A673 (cell line): ENCODE data around the gene POLA2. TPM values are rescaled to one million over a fixed set of nuclear protein-coding genes. Genes with fewer than 3 reads are reported as not detected.
A peak's percentile ranks its signal among the peaks of the same experiment; 100 is the strongest.

ENCODE experiments used
- BruUV-seq: library from RNA; stranded (reverse); fragments of 400-500 nt; replicated peaks from 2 replicates; lab custom pipeline; 2021; lab: Mats Ljungman, UMichigan
- CTCF ChIA-PET: fragments of 300-600 bp; sonication (Branson Sonifier 250); formaldehyde crosslinking; loops from one replicate; lab custom pipeline; 2022; ENCODE audit warnings: antibody characterized with exemption; lab: Charles Lee
- POLR2A ChIA-PET: fragments of 300-600 bp; sonication (Branson Sonifier 250); formaldehyde crosslinking; loops from one replicate; lab custom pipeline; 2022; ENCODE audit warnings: antibody characterized with exemption; ENCODE audit not compliant: low non-redundant PET; lab: Charles Lee
- DNase-seq: peaks from one replicate; pipeline ENCODE4 v3.0.0-alpha.2; 2015; ENCODE audit warnings: low spot score
- H3K27ac ChIP-seq: fragments of 200-600 bp; sonication (generic); 2 replicates; pipeline ENCODE4 v1.5.1; 2016; ENCODE audit warnings: mixed run types, low read depth, mild to moderate bottlenecking, mixed read lengths, antibody characterized with exemption, low read length; ENCODE audit not compliant: poor library complexity, severe bottlenecking
- H3K27me3 ChIP-seq: fragments of 200-600 bp; sonication (generic); replicated peaks from 2 replicates; pipeline ENCODE4 v1.6.1; 2017; ENCODE audit warnings: mixed run types, low read depth, mild to moderate bottlenecking, mixed read lengths, antibody characterized with exemption, low read length; ENCODE audit not compliant: insufficient read depth, poor library complexity
- H3K36me3 ChIP-seq: fragments of 200-600 bp; sonication (generic); 2 replicates; pipeline ENCODE4 v1.6.1; 2016; ENCODE audit warnings: mixed run types, mild to moderate bottlenecking, mixed read lengths, antibody characterized with exemption, low read length; ENCODE audit not compliant: insufficient read depth, poor library complexity, severe bottlenecking
- H3K4me1 ChIP-seq: fragments of 200-600 bp; sonication (generic); 2 replicates; pipeline ENCODE4 v1.6.1; 2017; ENCODE audit warnings: mixed run types, mild to moderate bottlenecking, mixed read lengths, antibody characterized with exemption, low read length; ENCODE audit not compliant: insufficient read depth, poor library complexity, severe bottlenecking
- H3K4me3 ChIP-seq: fragments of 200-600 bp; sonication (generic); 2 replicates; pipeline ENCODE4 v1.5.1; 2016; ENCODE audit warnings: low read depth, mixed run types, mild to moderate bottlenecking, mixed read lengths, low read length; ENCODE audit not compliant: poor library complexity, severe bottlenecking
- H3K9me3 ChIP-seq: fragments of 200-600 bp; sonication (generic); 2 replicates; pipeline ENCODE4 v1.6.1; 2016; ENCODE audit warnings: mixed run types, low read depth, mild to moderate bottlenecking, mixed read lengths, antibody characterized with exemption, low read length; ENCODE audit not compliant: poor library complexity, severe bottlenecking
- EZH2 ChIP-seq: fragments of 200-600 bp; sonication (generic); IDR thresholded peaks from 2 replicates; pipeline ENCODE4 v1.6.1; 2017; ENCODE audit warnings: borderline replicate concordance, low read depth, mild to moderate bottlenecking, mixed read lengths, antibody characterized with exemption, low read length; ENCODE audit not compliant: poor library complexity, severe bottlenecking
- intact Hi-C: fragments of 100-400 bp; cut with micrococcal nuclease; formaldehyde crosslinking; loops from one replicate; pipeline ENCODE4 v1.10.0; 2022; ENCODE audit not compliant: unreplicated experiment
- total RNA-seq: library from RNA; stranded (reverse); gene quantifications from 2 replicates; pipeline ENCODE4 v1.2.3, GENCODE V29; 2021
- TF ChIP-seq, protein P1 (sequence below): fragments of 300-800, 200-600 bp; sonication (generic); conservative IDR thresholded peaks from 2 replicates; pipeline ENCODE4 v1.5.1; 2017; ENCODE audit warnings: low read depth, mild to moderate bottlenecking, antibody characterized with exemption, low read length, moderate library complexity, mixed read lengths

POLA2 gene
- total RNA-seq, 1 experiment from 2014 or later: 92.4 TPM

DNA sequence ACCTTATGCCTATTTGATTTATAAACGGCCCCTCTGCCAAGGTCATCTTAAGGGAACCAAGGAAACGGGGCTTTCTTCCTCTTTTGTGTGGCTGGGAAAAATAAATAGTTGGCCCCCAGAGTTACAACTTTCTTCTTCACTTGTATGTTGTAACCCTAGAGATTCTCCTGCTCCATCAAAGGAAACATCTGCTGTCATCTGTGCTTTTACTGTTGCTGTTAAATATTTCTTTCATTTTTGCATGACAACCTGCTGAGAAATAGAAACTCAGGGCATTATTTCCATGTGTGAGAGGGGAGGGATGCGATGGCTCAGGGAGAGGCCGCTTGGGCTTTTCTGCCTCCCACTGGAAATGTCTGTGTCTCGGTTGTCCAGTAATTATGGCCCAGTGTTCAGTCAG, 31.1 kb downstream of the POLA2 start:
- CTCF ChIA-PET: no interaction called here
- no peak for DNase-seq
- BruUV-seq: no TSS peak
- H3K27ac ChIP-seq: peak overlapping the region; percentile 74
- no peaks in the 10 kb centered on the region for H3K9me3 ChIP-seq
- TF ChIP-seq, protein P1, sequence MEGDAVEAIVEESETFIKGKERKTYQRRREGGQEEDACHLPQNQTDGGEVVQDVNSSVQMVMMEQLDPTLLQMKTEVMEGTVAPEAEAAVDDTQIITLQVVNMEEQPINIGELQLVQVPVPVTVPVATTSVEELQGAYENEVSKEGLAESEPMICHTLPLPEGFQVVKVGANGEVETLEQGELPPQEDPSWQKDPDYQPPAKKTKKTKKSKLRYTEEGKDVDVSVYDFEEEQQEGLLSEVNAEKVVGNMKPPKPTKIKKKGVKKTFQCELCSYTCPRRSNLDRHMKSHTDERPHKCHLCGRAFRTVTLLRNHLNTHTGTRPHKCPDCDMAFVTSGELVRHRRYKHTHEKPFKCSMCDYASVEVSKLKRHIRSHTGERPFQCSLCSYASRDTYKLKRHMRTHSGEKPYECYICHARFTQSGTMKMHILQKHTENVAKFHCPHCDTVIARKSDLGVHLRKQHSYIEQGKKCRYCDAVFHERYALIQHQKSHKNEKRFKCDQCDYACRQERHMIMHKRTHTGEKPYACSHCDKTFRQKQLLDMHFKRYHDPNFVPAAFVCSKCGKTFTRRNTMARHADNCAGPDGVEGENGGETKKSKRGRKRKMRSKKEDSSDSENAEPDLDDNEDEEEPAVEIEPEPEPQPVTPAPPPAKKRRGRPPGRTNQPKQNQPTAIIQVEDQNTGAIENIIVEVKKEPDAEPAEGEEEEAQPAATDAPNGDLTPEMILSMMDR: no peak
- TF ChIP-seq EZH2: no peak
- POLR2A ChIA-PET: no interaction called here
- H3K4me3 ChIP-seq: no peak overlapping the region
- H3K4me1 ChIP-seq: peaks cover 39% of the 10 kb centered on the region
- intact Hi-C loops: no loop called here
- H3K36me3 ChIP-seq: peaks cover 88% of the 10 kb centered on the region
- H3K27me3 ChIP-seq: no peaks in the 10 kb centered on the region

DNA sequence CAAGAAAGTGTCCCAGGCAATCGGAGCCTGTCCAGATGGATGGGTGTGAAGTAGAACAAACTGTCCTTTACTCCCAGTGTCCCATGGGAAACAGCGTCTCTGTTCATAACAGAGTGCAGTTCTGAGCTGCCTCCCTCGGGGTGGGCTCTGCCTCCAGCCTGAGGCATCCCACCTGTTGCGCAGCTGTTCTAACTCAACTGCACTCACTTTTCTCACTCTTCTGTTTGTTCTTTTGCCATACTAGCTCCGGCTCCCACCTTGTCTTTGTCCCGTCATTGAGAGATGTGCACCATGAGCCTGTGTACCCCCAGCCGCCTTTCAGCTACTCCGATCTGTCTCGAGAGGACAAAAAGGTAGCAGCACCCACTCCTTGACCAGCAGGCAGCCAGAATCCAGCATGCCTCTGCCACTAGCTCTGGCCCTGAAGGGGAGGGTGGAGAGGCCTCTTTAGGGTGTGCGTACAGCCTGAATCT, 32.2 kb downstream of the POLA2 start:
- ChIA-PET POLR2A (no interaction called here), CTCF (no interaction called here)
- H3K27me3 ChIP-seq: no peaks in the 10 kb centered on the region
- H3K4me3 ChIP-seq: no peak overlapping the region
- no peak for TF ChIP-seq EZH2
- TF ChIP-seq, protein P1: no peak
- H3K27ac ChIP-seq: no peak overlapping the region
- no TSS peak for BruUV-seq
- H3K9me3 ChIP-seq: no peaks in the 10 kb centered on the region
- no peak for DNase-seq
- peaks cover 31% of the 10 kb centered on the region for H3K4me1 ChIP-seq
- peaks cover 86% of the 10 kb centered on the region for H3K36me3 ChIP-seq
- intact Hi-C loops: no loop called here

DNA sequence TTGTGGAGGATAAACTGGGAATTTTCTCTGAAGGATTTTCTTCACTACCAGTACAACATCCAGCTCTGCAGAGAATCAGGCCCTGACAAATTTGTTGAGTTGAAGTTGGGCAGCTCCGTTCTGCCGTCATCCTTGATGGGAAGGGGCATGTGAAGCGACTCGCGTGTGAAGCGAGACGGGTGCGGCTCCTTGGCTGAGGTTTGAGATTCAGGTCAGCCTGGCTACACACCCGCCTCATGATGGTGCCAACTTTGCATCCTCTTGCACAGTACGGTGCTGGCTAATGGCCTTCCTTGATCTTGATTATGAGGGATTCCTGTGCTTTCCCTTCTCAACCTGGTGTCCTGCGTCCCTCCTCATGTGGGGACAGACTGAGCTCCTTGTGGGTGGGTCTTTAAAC, 33.2 kb downstream of the POLA2 start:
- Histone ChIP-seq H3K9me3 (no peaks in the 10 kb centered on the region), H3K36me3 (peaks cover 81% of the 10 kb centered on the region), H3K27me3 (no peaks in the 10 kb centered on the region), H3K4me3 (no peak overlapping the region), H3K27ac (no peak overlapping the region), H3K4me1 (peaks cover 27% of the 10 kb centered on the region)
- no peak for DNase-seq
- TF ChIP-seq EZH2: no peak
- TF ChIP-seq, protein P1: no peak
- CTCF ChIA-PET: no interaction called here
- no TSS peak for BruUV-seq
- POLR2A ChIA-PET: no interaction called here
- intact Hi-C loops: no loop called here
